ENCODE data around the gene TMEM26. TPM values are rescaled to one million over a fixed set of nuclear protein-coding genes. Genes with fewer than 3 reads are reported as not detected.

Gene TMEM26
- total and polyA plus RNA-seq, 2 of the 8 experiments (the other 6 are each of a cell fraction or from before 2014, with no cell fraction given): 1.6 to 2.8 TPM

- H3K9me3 ChIP-seq (ENCODE audit: insufficient read depth in 2 of 2, low read depth in 1 of 2, low read length in 1 of 2): peaks cover 0 to 4% of the 10 kb centered on the region in 2 experiments; a peak in 2 of 4 replicates
- no peak overlapping the region for H3K23ac ChIP-seq (ENCODE audit: insufficient read length)
- H2AK5ac ChIP-seq (ENCODE audit: low read depth, low read length): no peak overlapping the region
- no peaks in the 10 kb centered on the region; a peak in 1 of 8 replicates for H3K36me3 ChIP-seq (ENCODE audit: control insufficient read depth in 2 of 4, insufficient read depth in 4 of 4, low read length in 3 of 4)
- H3K27ac ChIP-seq (ENCODE audit: low read depth, low read length): no peak overlapping the region
- no peak overlapping the region for H2BK20ac ChIP-seq (ENCODE audit: low read length)
- no peak overlapping the region for H3K4me3 ChIP-seq (ENCODE audit: extremely low read depth in 1 of 4, insufficient read depth in 2 of 4, low read depth in 3 of 4, low read length in 4 of 4)
- no peak overlapping the region for H4K5ac ChIP-seq (ENCODE audit: insufficient read length, low read depth, low read length)
- H3K9ac ChIP-seq (replicated peaks in 1 of 4; ENCODE audit: extremely low read depth in 1 of 4, low read depth in 3 of 4, low read length in 3 of 4): no peak overlapping the region
- no peak overlapping the region for H2AFZ ChIP-seq (ENCODE audit: low read length)
- no peaks in the 10 kb centered on the region for H3K79me2 ChIP-seq (ENCODE audit: control insufficient read depth in 1 of 2, insufficient read depth in 2 of 2, low read length in 2 of 2)
- H4K20me1 ChIP-seq (replicated peaks in 1 of 2; ENCODE audit: control insufficient read depth in 1 of 2, insufficient read depth in 2 of 2, low read length in 2 of 2): no peaks in the 10 kb centered on the region
- POLR2A ChIA-PET (ENCODE audit: partially characterized antibody): no interaction called here
- WGBS, 2 experiments (ENCODE audit: extremely low coverage in 1 of 2, insufficient coverage in 1 of 2, insufficient read length in 1 of 2, insufficient replicate concordance in 2 of 2, low coverage in 1 of 2, low lambda C conversion rate in 2 of 2, missing lambda C conversion rate in 1 of 2): 92% methylated on average over 5 of the region's 5 CpGs; no CpG with 5 or more reads in 1 of the 2 experiments
- H4K8ac ChIP-seq (ENCODE audit: extremely low read depth, insufficient read depth, low read length): no peak overlapping the region
- H3K79me1 ChIP-seq (ENCODE audit: low read depth, low read length): no peaks in the 10 kb centered on the region
- H3K4me1 ChIP-seq (replicated peaks in 1 of 4; ENCODE audit: control insufficient read depth in 3 of 4, insufficient read depth in 4 of 4, low read length in 3 of 4): peaks cover 0 to 4% (median 0%) of the 10 kb centered on the region in 4 experiments; a peak in 2 of 7 replicates
- H2BK120ac ChIP-seq (replicated peaks; ENCODE audit: low read depth, low read length): no peak overlapping the region
- H2BK15ac ChIP-seq (ENCODE audit: low read length): no peak overlapping the region
- H3K27me3 ChIP-seq (replicated peaks in 1 of 4; ENCODE audit: control insufficient read depth in 3 of 4, extremely low read depth in 1 of 4, insufficient read depth in 3 of 4, low read length in 3 of 4): no peaks in the 10 kb centered on the region; a peak in 1 of 7 replicates
- CTCF ChIA-PET (ENCODE audit: partially characterized antibody): no interaction called here
- H3K23me2 ChIP-seq (ENCODE audit: low read depth, low read length): no peaks in the 10 kb centered on the region
- no peak for DNase-seq (ENCODE audit: low read depth in 1 of 2, low spot score in 2 of 2)
- no peak overlapping the region for H3K56ac ChIP-seq (replicated peaks; ENCODE audit: insufficient read length, low read depth, low read length)
- H2BK12ac ChIP-seq (ENCODE audit: low read depth, low read length): no peak overlapping the region
- no peak overlapping the region for H3K14ac ChIP-seq (ENCODE audit: insufficient read length)
- no peak overlapping the region for H2BK5ac ChIP-seq (ENCODE audit: low read depth, low read length)
- H4K91ac ChIP-seq (replicated peaks; ENCODE audit: insufficient read length, low read length): no peak overlapping the region
- H3K18ac ChIP-seq (ENCODE audit: extremely low read depth, low read length): no peak overlapping the region
- no peak for TF ChIP-seq E2F6 (IDR thresholded peaks at IDR 0.05)
- no peak for TF ChIP-seq BCL11A (IDR thresholded peaks at IDR 0.05; ENCODE audit: low read depth in 2 of 2, low read length in 2 of 2)
- TF ChIP-seq TEAD4 (IDR thresholded peaks at IDR 0.05; ENCODE audit: low read depth, low read length): no peak
- TF ChIP-seq TAF1 (IDR thresholded peaks at IDR 0.05; ENCODE audit: low read depth, low read length): no peak
- no peak for TF ChIP-seq ATF3 (IDR thresholded peaks at IDR 0.05; ENCODE audit: insufficient read depth, low read depth, low read length)
- no peak overlapping the region for H3K4ac ChIP-seq (replicated peaks; ENCODE audit: insufficient read length, low read depth, low read length)
- H3K4me2 ChIP-seq (ENCODE audit: insufficient read depth in 1 of 2, low read depth in 2 of 2, low read length in 2 of 2): no peak overlapping the region
- no peak for FAIRE-seq
These were observed 34.3 kb upstream of the TMEM26 start for GRCh38 chr10:61487506-61487905.
